HG03575 (cell line): ENCODE data around the gene RGPD5.
"Not testable (repeated sequence)": the region's sequence is repeated elsewhere in the genome, so short reads cannot be mapped to it uniquely, and the experiment has no call there.

Experiments
- ATAC-seq: cut with Tn5 transposase; IDR thresholded peaks from one replicate; pipeline ENCODE4 v1.9.1; 2021; ENCODE audit not compliant: unreplicated experiment, insufficient number of reproducible peaks, low FRiP score; ENCODE audit errors: extremely low read depth

Gene RGPD5

GRCh38 chr2:109794074-109794737 lies at the start of gene RGPD5:
Gene RGPD5 (plus strand): TSS chr2:109794305. CDS start chr2:109794466, 161 bp downstream.
- ATAC-seq: not testable (repeated sequence)

- ATAC-seq: not testable (repeated sequence)
Observed at GRCh38 chr2:109751572-109751971, 42.5 kb upstream of the RGPD5 start.

- ATAC-seq: not testable (repeated sequence)
Observed at GRCh38 chr2:109757163-109757824, 36.8 kb upstream of the RGPD5 start.

GRCh38 chr2:109760265-109761042 lies 33.7 kb upstream of the RGPD5 start:
- ATAC-seq: not testable (repeated sequence)

GRCh38 chr2:109761043-109761454 lies 33.1 kb upstream of the RGPD5 start:
- not testable (repeated sequence) for ATAC-seq

- ATAC-seq: not testable (repeated sequence)
Observed at GRCh38 chr2:109761976-109762375, 32.1 kb upstream of the RGPD5 start.

- ATAC-seq: not testable (repeated sequence)
Observed at GRCh38 chr2:109766074-109766473, 28.0 kb upstream of the RGPD5 start.

- ATAC-seq: not testable (repeated sequence)
Observed at GRCh38 chr2:109766886-109767578, 27.1 kb upstream of the RGPD5 start.

GRCh38 chr2:109768934-109769333 lies 25.2 kb upstream of the RGPD5 start:
- ATAC-seq: not testable (repeated sequence)

GRCh38 chr2:109779118-109779517 lies 15.0 kb upstream of the RGPD5 start:
- not testable (repeated sequence) for ATAC-seq

- not testable (repeated sequence) for ATAC-seq
Observed at GRCh38 chr2:109781147-109781816, 12.8 kb upstream of the RGPD5 start.

- not testable (repeated sequence) for ATAC-seq
Observed at GRCh38 chr2:109782446-109782993, 11.6 kb upstream of the RGPD5 start.

GRCh38 chr2:109791530-109792279 lies 2.4 kb upstream of the RGPD5 start:
- not testable (repeated sequence) for ATAC-seq

- ATAC-seq: not testable (repeated sequence)
Observed at GRCh38 chr2:109792659-109793058, 1.4 kb upstream of the RGPD5 start.

GRCh38 chr2:109871129-109871751 lies 77.1 kb downstream of the RGPD5 start:
- ATAC-seq: not testable (repeated sequence)

- not testable (repeated sequence) for ATAC-seq
Observed at GRCh38 chr2:109876625-109877024, 82.5 kb downstream of the RGPD5 start.

- ATAC-seq: not testable (repeated sequence)
Observed at GRCh38 chr2:109882112-109882511, 88.0 kb downstream of the RGPD5 start.
